Endothelial cell of umbilical vein (primary cell): ENCODE measurements around the gene IGHMBP2. TPM values are rescaled to one million over a fixed set of nuclear protein-coding genes. Genes with fewer than 3 reads are reported as not detected.

ENCODE experiments used
- BruUV-seq: library from RNA; stranded (reverse); fragments of 400-500 nt; replicated peaks from 2 replicates; lab custom pipeline; 2021; lab: Mats Ljungman, UMichigan
- CTCF ChIA-PET: fragments of 300-600, 350-600 bp; sonication (Branson Sonifier 250); formaldehyde crosslinking; loops from one replicate; lab custom pipeline; 2021; ENCODE audit warnings: antibody characterized with exemption, inconsistent platforms; lab: Charles Lee
- POLR2A ChIA-PET: fragments of 300-600, 350-600 bp; sonication (Branson Sonifier 250); formaldehyde crosslinking; loops from one replicate; lab custom pipeline; 2021; ENCODE audit warnings: antibody characterized with exemption, inconsistent platforms; lab: Charles Lee
- DNase-seq: peaks from one replicate; pipeline ENCODE4 v3.0.0-alpha.2; 2011; ENCODE audit warnings: low read depth, low spot score
- FAIRE-seq: peaks from 2 replicates; lab custom pipeline; 2011; peaks lifted over from hg19 to GRCh38; lab: Jason Lieb, UNC
- H2AFZ ChIP-seq: 2 replicates; pipeline ENCODE4 v1.6.0; 2012; ENCODE audit warnings: low read depth, low read length, control low read depth, inconsistent platforms
- H3K27ac ChIP-seq: 2 replicates; pipeline ENCODE4 v1.5.1; 2011; ENCODE audit warnings: low read depth, mild to moderate bottlenecking, control low read depth, low read length, moderate library complexity; ENCODE audit not compliant: insufficient read depth
- H3K27me3 ChIP-seq, 2 experiments: 2 replicates each; pipeline versions ENCODE4 v1.6.0 to v1.6.1; 2011; ENCODE audit warnings: low read length in 2 of 2, mixed read lengths in 1 of 2; ENCODE audit not compliant: control insufficient read depth in 2 of 2, insufficient read depth in 2 of 2
- H3K36me3 ChIP-seq, 2 experiments: 2 replicates in 1 of 2; 3 replicates in 1 of 2; pipeline ENCODE4 v1.5.1; 2011; ENCODE audit warnings: low read length in 2 of 2, mild to moderate bottlenecking in 1 of 2, moderate library complexity in 1 of 2; ENCODE audit not compliant: control insufficient read depth in 2 of 2, insufficient read depth in 2 of 2; ENCODE audit errors: extremely low read depth in 1 of 2
- H3K4me1 ChIP-seq: 3 replicates; pipeline ENCODE4 v1.5.1; 2011; ENCODE audit warnings: mild to moderate bottlenecking, low read length; ENCODE audit not compliant: control insufficient read depth, insufficient read depth; ENCODE audit errors: extremely low read depth
- H3K4me2 ChIP-seq: 2 replicates; pipeline ENCODE4 v1.6.1; 2011; ENCODE audit warnings: low read length, control low read depth, mixed read lengths; ENCODE audit not compliant: insufficient read depth
- H3K4me3 ChIP-seq, 3 experiments: fragments of 200-600 bp in 1 of 3; sonication (generic), shearing (Covaris generic) in 1 of 3; replicated peaks in 1 of 3; 2 replicates each; pipeline ENCODE4 v1.5.1; 2011 to 2016; ENCODE audit warnings: control low read depth in 3 of 3, low read length in 3 of 3, mild to moderate bottlenecking in 2 of 3, inconsistent platforms in 1 of 3, low read depth in 1 of 3, moderate library complexity in 1 of 3; ENCODE audit not compliant: insufficient read depth in 1 of 3
- H3K79me2 ChIP-seq: 2 replicates; pipeline ENCODE4 v1.6.0; 2012; ENCODE audit warnings: low read length, inconsistent platforms; ENCODE audit not compliant: control insufficient read depth, insufficient read depth
- H3K9ac ChIP-seq: replicated peaks from 2 replicates; pipeline ENCODE3; 2011; ENCODE audit warnings: low read length, control low read depth; ENCODE audit not compliant: insufficient read depth; ENCODE audit errors: extremely low read depth
- H3K9me1 ChIP-seq: replicated peaks from 3 replicates; pipeline ENCODE4 v1.6.0; 2011; ENCODE audit warnings: mild to moderate bottlenecking, low read length; ENCODE audit not compliant: control insufficient read depth, insufficient read depth; ENCODE audit errors: extremely low read depth
- H3K9me3 ChIP-seq: replicated peaks from 2 replicates; pipeline ENCODE4 v1.5.1; 2012; ENCODE audit warnings: low read length, inconsistent platforms; ENCODE audit not compliant: control insufficient read depth, insufficient read depth
- H4K20me1 ChIP-seq: replicated peaks from 2 replicates; pipeline ENCODE3; 2011; ENCODE audit warnings: mild to moderate bottlenecking, low read length; ENCODE audit not compliant: control insufficient read depth, insufficient read depth; ENCODE audit errors: extremely low read depth
- CTCF ChIP-seq, 2 donors: IDR thresholded peaks; 1 replicate in 1 of 2; 2 replicates in 1 of 2; pipeline ENCODE4 v1.5.1; 2011; ENCODE audit warnings: low read length in 2 of 2, mild to moderate bottlenecking in 2 of 2, moderate library complexity in 2 of 2, control low read depth in 1 of 2, inconsistent platforms in 1 of 2, low read depth in 1 of 2; ENCODE audit not compliant: insufficient read depth in 1 of 2; ENCODE audit errors: extremely low read depth in 1 of 2
- EZH2 ChIP-seq: IDR thresholded peaks from 2 replicates; pipeline ENCODE4 v1.6.1; 2012; ENCODE audit warnings: borderline replicate concordance, low read depth, mild to moderate bottlenecking, moderate library complexity, low read length, inconsistent platforms; ENCODE audit not compliant: severe bottlenecking
- FOS ChIP-seq: IDR thresholded peaks from 2 replicates; pipeline ENCODE4 v1.6.1; 2011; ENCODE audit warnings: mild to moderate bottlenecking, low read length, moderate library complexity, borderline replicate concordance; ENCODE audit not compliant: insufficient read depth
- GATA2 ChIP-seq: IDR thresholded peaks from 2 replicates; pipeline ENCODE4 v1.7.0; 2011; ENCODE audit warnings: low read depth, mild to moderate bottlenecking, moderate library complexity, mixed read lengths, low read length; ENCODE audit not compliant: insufficient read length, insufficient read depth
- JUN ChIP-seq: IDR thresholded peaks from 2 replicates; pipeline ENCODE4 v1.6.1; 2011; ENCODE audit warnings: borderline replicate concordance, low read depth; ENCODE audit not compliant: insufficient read length, insufficient read depth
- MAX ChIP-seq: IDR thresholded peaks from 2 replicates; pipeline ENCODE4 v1.6.1; 2011; ENCODE audit not compliant: insufficient read depth, insufficient read length
- MYC ChIP-seq: IDR thresholded peaks from one replicate; pipeline ENCODE4 v1.6.1; 2011; ENCODE audit warnings: mild to moderate bottlenecking, low read depth, low read length
- POLR2A ChIP-seq: IDR thresholded peaks from 2 replicates; pipeline ENCODE4 v1.6.1; 2012; ENCODE audit warnings: low read depth, mild to moderate bottlenecking, control low read depth, low read length
- POLR2AphosphoS5 ChIP-seq: IDR thresholded peaks from 2 replicates; pipeline ENCODE4 v1.6.1; 2012; ENCODE audit warnings: low read depth, mild to moderate bottlenecking, control low read depth, low read length, moderate library complexity; ENCODE audit not compliant: insufficient read depth
- dilution Hi-C: fragments of 300-500 bp; cut with MboI; formaldehyde crosslinking; loops from one replicate; pipeline ENCODE4 v1.15.0; 2019; ENCODE audit warnings: low sequenced_read_pairs; ENCODE audit not compliant: extremely low pct_ligation_motif_present
- intact Hi-C: fragments of 100-400 bp; cut with micrococcal nuclease; formaldehyde crosslinking; loops from one replicate; pipeline ENCODE4 v1.10.0; 2022
- polyA plus RNA-seq, 4 experiments: library from polyadenylated mRNA; depleted of rRNA in 3 of 4; stranded (reverse) in 3 of 4; unstranded in 1 of 4; fragments of >200 nt; gene quantifications; 2 replicates each; pipeline versions ENCODE4 v1.2.1 to v1.2.3, GENCODE V29; 2011 to 2012; ENCODE audit warnings: missing spikeins in 1 of 4
- total RNA-seq: library from RNA; stranded (reverse); gene quantifications from 2 replicates; pipeline ENCODE4 v1.2.3, GENCODE V29; 2021

IGHMBP2 gene
- total and polyA plus RNA-seq, 2 donors (not counting 3 experiments of a cell fraction or from before 2014, with no cell fraction given) = 10.9 to 25.1 TPM

- H4K20me1 ChIP-seq = no peaks in the 10 kb centered on the region
- H3K4me1 ChIP-seq = peaks cover 8% of the 10 kb centered on the region
- no peaks in the 10 kb centered on the region for H3K36me3 ChIP-seq
- no peaks in the 10 kb centered on the region for H3K79me2 ChIP-seq
- peak overlapping the region; percentile 77 for H2AFZ ChIP-seq
- DNase-seq = no peak
- no peaks in the 10 kb centered on the region for H3K27me3 ChIP-seq
- H3K4me2 ChIP-seq = peak overlapping the region; percentile 1
- no peaks in the 10 kb centered on the region for H3K9me3 ChIP-seq
- TF ChIP-seq POLR2AphosphoS5 = no peak
- TF ChIP-seq JUN = no peak
- TF ChIP-seq MAX = no peak
- no peak for TF ChIP-seq GATA2
- no peak for TF ChIP-seq MYC
- no peak for TF ChIP-seq POLR2A
- TF ChIP-seq EZH2 = no peak
- TF ChIP-seq FOS = no peak
- no peak for TF ChIP-seq CTCF (IDR thresholded peaks at IDR 0.05; ENCODE audit: extremely low read depth in 1 of 2, insufficient read depth in 1 of 2, low read depth in 1 of 2, low read length in 2 of 2)
- ChIA-PET CTCF (interaction anchor here (1.0 to 1.3 kb wide), 3 partner anchors 9 to 104 kb away, joined by 3 to 4 read pairs (median 3); no protein-coding TSS in a partner anchor), POLR2A (interaction anchor here (0.6 kb wide), 1 partner anchor 81 kb away, joined by 3 read pairs; no protein-coding TSS in a partner anchor)
- dilution Hi-C loops (no loop called here), intact Hi-C loops (loop anchor here (5.0 kb wide), 1 partner anchor 132 kb away; no protein-coding TSS in a partner anchor)
- no peak for FAIRE-seq
- BruUV-seq = no TSS peak
- no peak overlapping the region for H3K9ac ChIP-seq
- H3K27ac ChIP-seq = no peak overlapping the region
- no peak overlapping the region for H3K4me3 ChIP-seq
- no peaks in the 10 kb centered on the region for H3K9me1 ChIP-seq
These were observed 51.9 kb downstream of the IGHMBP2 start for GRCh38 chr11:68955607-68955958.
